GM12891 (cell line): ENCODE measurements around the gene COL18A1.

ENCODE experiments used
- POLR2A ChIP-seq: IDR thresholded peaks from 2 replicates; pipeline ENCODE4 v1.6.1; 2011; ENCODE audit warnings: low read depth, low read length, control low read depth
- POLR2AphosphoS5 ChIP-seq: IDR thresholded peaks from 2 replicates; pipeline ENCODE4 v1.6.1; 2011; ENCODE audit warnings: low read depth, low read length, control low read depth

DNA sequence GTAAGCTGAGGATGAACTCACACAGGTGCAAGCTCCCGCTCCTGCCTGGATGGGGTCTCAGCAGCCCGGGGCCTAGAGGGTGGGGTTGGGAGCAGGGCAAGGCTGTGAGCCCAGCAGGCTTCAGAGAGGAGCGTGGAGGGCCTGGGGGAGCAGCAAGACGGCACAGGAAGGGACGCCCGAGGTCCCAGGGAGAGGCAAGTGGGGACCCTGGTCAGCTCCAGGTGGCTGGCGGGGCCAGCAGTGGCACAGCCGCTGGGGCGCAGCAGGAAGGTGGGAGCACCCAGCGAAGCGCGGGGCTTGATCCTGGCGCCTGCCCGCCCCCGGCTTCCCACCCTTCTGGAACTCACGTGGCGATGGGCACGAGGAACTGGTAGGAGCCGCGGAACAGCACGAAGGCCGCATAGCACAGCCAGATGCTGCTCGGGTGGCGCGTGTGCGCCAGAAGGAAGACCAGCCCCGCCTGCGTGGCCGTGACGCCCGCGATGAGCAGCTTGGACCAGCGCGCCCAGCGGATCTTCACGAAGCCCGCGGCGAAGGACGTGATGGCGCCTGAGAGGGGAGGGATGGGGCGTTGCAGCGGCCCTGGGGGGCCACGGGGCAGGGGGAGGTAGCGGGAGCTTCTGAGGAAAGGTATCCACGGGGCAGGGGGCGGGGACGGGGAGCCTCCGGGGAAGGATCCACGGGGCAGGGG, 125.6 kb downstream of the COL18A1 start:
- no peak for TF ChIP-seq POLR2A
- TF ChIP-seq POLR2AphosphoS5 = no peak
